AG08395 (cell line): ENCODE measurements around the gene SWI5.
A peak's percentile ranks its signal among the peaks of the same experiment; 100 is the strongest.

Experiments used
- DNase-seq: peaks from one replicate; pipeline ENCODE4 v3.0.0; 2012; ENCODE audit warnings: mixed read lengths, low spot score

SWI5 gene

DNA sequence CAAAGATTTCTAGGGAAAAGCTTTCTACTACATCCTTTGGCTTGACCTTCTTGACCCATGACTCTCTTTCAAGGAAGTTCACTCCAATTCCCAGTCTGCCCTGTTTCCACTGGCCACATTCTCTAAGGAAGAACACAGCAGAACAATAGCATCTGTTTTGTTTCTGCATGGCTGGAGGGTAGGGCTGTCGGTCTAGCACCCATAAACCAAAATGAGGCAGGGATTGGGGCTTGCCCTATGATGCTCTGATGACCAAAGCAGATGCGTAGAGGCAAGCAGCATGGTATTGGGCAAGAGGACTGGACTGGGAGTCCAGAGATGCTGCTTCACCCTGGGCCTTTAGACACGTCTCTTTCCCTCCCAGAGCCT is 24.4 kb upstream of the SWI5 start:
- DNase-seq = no peak

DNA sequence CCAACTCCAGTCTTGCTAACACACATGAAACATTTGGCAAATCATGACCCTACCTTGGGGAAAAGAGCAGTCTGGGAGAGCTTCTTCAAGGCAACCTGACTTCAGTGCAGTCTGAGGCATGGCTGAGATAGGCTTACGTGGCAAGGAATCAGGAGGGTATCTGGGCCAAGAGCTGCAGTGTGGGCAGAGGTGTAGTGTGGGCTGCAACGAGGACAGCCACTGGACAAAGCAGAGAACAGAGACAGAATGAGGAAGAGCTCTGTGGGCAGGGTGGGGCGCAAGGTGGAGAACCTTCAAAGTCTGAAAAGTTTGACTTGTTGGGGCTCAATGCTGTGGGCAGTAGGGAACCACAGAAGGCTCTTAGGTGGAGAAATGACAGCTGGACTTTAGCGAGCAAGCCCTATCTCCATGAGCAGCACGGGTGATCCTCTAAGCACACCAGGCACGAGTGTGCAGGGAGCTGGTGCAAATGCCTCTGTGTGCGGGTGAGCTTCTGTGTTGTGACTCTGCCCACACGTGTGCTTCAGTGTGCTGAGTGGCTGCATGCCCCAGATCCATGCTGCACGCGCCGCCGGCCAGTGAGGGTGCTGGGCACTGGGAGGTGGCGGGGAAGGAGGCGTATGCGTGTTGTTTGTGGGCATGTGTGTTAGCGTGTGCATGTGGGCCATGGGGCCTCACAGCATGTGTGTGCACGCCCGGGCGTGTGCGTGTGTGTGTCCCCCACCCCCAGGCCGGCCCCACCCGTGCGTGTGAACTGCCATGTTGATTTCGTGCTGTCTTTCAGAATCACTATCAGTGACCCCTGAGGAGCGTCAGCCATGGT is 23.5 kb upstream of the SWI5 start:
- no peak for DNase-seq

DNA sequence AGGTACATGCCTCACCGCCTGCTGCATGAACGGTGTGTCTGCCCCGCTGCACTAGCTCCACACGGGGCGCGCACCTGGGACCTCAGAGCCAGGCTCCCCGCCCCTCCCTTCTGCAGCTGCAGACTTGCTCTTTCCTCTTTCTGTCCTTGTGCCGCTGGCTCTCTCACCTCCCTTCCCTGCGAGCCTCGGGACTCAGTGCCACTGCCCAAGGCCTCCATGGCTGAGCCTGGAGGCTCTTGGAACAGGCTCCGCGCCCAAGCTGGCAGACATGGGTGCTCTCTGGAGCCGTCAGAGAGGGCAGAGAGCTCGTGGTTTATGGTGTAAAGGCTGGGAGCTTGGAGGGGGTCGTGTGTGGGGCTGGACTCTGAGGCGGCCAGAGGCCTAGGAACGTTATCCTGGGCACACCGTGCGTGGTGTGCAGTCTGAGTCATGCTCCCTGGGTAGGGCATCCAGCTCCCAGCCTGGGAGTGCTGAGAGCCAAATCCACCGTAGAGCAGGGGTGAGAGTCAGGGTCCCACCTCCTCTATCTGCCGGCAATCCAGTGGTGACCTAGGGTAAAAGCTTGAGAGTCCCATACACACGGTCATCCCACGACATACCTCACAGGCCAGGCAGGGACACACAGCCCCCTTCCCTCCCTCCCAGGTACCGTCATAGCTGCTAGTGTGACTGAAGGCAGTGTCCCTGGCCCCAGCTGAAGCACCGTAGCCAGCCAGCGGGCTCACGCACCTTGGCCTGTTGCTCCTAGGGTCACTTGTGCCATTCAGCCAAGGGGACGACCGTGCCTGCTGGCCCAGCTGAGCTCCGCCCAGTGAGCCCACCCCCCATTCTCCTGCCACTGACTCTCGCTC is 22.7 kb upstream of the SWI5 start:
- no peak for DNase-seq

DNA sequence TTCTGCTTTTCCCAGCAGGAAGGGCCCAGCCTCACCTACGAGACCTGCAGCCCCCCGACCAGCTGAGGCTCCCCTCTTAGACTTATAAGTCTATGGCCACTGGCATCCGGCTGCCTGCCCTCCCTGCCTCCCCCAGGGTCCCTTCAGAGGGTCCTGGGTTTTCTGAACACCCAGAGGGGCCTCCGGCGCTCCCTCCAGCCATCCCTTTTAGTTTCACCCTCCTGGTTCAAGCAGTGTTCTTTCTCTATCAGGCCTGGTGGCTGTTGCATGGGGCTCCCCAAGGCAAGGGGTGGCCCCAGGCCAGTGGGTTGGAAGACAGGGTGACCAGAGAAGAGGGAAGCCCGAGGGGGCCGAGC is 22.1 kb upstream of the SWI5 start:
- no peak for DNase-seq

DNA sequence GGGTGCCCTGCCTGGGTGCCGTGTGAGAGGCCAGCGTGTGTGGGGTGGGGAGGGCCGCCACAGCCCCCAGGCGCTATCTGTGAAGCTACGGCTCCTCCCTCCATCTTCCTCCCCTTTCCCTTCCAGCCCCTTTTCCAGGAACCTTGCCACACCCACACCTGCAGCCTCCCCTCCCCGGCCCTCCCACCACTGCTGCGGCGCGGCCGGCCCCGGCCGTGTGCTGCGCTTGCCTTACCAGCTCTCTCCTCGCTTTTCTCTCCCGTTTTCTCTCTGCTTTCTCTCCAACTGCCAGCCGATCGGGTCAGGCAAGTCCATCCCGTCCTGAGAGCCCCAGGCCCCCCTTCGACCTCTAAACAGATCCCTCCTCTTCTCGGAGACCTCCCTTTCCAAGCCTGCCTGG is 21.7 kb upstream of the SWI5 start:
- no peak for DNase-seq

DNA sequence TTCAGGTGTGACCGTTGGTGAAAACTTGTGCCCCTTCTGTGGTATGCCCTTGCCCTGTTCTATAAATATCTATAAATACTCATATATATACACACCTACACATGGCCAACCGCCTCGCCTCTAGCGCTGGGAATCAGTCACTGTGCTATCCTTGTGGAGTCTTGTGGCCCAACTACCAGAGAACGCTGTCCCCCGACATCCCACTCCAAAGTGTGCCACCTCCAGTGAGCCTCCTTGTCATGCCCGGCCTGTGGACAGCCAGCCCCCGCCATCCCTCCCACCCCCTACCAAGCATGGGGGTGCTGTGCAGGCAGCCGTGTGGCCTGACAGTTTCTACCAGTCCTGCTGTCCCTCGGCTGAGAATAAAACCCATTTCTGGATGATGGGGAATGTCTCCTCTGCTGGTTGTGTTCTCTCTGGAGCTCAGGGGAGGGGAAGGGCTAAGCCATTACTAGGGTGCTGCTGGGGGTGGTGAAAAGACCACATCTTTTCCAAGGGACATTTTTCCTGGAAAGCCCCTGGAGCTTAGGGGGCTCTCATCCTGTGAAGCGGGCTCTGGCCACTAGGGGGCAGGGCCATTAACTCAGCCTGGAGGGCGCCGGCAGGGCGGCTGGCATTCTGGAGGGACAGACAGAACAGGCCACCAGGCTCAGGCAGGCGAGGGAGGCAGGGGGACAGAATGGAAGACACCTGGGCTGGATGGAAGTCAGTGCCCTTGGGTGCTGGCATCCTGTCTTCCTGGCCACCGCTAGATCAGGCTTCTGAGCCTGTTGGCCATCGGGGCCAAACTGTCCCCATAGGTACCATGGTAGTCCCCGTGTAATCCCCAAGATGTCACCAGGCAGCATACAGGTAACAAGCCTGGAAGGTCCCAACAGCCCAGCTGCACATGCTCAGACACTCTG is 21.0 kb upstream of the SWI5 start:
- peak; percentile 83 for DNase-seq

DNA sequence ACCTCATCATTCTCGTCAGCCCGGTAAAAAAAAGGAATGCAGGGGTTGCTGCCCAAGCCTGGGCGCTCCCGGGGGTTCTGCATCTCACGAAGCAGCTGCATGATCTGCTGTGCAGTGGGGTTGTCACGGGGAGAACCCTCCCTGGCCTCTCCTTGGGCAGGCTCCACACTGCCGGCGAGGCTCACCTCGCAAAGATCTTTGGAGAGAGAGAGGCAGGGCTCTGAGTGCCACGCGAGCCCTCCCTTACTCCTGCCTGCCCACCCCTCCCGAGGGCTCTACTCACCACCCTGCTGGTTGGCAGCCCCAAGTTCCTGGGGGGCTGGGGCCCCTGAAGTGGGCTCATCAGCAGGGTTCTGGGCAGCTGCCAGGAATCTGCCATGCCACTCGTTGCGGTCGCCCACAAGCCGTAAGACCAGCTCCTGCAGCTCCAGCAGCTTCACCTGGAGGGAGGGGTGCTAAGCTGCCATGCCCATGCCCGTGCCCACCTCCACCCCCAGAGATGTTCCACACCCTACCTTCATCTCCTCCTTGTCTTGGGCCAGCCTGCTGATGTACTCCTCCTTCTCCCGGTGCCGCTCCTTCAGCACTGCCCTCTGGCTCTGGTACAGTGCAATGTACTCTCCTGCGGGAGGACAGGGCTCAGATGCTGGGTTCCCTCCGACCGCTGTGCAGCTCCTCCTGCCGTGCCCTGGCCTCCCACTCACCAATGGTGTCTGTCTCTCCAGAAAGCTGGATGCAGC is 18.8 kb upstream of the SWI5 start:
- no peak for DNase-seq

DNA sequence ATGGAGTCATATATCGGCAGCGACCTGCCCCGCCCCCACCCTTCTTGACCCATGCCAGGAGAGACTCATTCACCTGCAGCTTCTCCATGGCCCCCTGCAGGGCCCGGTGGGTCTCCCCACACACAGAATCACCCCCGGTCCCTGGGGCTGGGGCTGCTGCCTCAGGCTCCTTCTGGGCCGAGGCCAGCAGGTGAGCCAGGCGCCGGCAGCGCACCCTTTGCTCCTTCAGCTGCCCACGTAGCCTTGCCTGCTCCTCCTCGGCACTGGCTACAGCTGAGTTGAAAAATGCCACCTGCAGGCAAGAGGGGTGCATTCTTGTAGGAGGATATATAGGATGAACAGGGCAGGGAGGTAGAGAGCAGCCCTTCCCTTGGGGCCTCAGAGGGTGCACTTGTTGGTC is 18.2 kb upstream of the SWI5 start:
- no peak for DNase-seq

DNA sequence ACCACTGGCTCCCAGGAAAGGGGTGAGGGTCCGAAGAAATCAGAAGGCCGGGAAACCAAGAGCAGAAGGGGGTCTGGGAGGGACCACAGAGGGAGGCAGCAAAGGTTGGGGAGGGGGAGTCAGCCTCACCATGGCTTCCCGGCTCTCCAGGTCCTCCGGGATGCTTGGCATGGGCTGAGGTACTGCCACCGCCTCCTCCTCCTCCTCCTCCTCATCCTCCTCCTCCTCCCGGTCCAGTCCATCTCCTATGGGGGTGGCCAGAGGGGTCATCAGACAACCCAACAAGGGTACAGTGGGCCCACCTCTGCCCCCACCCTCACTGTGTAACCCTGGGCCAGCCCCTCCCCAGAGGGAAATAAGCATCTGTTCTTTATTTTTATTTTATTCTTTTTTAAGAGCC is 17.8 kb upstream of the SWI5 start:
- DNase-seq = no peak

DNA sequence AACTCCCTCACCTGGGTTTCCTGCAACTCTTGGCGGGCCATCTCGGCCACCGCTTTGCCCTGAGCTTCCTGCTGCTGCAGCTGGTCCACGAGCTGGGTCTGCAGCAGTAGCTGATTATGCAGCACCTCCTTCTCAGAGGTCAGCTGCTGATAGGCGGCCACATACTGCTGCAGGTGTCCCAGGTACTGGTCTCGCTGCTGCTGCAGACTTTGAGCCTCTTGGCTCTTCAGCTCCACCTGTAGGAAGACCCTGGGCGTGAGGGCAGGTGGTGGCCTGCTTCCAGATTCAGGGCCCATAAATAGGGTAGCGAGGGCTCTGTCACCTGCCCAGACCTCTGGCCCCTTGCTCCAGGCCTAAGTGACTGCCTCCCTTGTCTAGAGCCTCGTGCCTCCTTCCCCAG is 16.9 kb upstream of the SWI5 start:
- DNase-seq = no peak

DNA sequence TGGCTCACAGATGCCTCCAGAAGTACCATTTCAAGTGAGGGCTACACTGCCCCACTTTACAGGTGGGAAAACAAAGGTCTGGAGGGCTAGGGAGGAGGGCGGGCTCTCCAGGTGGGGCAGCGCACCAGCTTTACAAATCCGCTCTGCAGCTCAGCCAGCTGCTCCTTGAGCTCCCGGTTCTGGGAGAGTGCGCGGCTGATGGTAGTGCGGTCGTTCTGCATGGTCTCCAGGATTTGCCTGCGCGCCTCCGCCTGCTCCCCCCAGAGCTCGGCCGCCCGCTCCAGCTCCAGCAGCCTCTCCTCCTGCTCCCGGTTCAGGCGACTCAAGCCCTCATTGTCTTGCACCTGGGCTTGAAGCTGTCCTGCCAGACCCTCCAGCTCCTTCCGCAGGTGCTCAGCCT is 15.7 kb upstream of the SWI5 start:
- DNase-seq = no peak

DNA sequence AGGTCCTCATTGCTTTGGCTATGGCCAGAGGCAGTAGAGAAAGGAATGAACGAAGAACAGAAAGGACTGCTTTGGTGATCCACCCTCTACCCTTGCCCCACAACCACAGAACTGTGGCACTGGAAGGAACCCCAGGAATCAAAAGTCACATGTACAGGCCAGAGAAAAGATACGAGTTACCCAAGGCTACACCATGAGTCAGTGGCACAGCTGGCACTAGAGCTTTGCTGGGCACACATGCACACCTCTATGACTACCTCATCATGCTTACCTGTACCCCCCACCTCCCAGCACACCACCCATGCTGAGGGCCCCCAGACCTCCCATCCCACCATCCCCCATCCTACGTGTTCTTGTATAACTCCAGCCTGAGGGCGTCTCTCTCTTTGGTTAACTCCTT is 13.4 kb upstream of the SWI5 start:
- no peak for DNase-seq

DNA sequence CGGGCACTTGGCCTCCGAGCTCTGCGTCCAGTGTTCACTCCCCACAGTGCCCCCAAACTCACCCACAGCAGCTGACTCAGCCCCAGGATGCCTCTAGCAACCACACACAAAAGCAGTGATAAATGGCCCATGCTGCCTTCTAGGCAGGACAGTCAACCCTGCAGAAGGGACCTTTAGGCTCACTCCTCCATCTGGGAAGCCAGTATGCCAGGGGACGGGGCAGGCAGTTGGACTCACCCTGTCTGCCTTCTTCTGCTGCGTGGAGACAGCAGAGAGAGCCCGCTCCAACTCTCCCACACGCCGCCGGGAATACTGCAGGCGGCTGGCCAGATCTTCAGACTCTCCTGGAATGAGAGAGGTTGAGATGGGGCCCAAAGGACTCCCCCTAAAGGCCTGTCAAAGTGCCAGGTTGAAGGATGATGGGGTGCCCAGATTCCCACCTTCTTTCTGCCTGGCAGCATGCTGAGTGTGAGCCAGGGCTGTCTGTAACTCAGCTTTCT is 10.7 kb upstream of the SWI5 start:
- no peak for DNase-seq

DNA sequence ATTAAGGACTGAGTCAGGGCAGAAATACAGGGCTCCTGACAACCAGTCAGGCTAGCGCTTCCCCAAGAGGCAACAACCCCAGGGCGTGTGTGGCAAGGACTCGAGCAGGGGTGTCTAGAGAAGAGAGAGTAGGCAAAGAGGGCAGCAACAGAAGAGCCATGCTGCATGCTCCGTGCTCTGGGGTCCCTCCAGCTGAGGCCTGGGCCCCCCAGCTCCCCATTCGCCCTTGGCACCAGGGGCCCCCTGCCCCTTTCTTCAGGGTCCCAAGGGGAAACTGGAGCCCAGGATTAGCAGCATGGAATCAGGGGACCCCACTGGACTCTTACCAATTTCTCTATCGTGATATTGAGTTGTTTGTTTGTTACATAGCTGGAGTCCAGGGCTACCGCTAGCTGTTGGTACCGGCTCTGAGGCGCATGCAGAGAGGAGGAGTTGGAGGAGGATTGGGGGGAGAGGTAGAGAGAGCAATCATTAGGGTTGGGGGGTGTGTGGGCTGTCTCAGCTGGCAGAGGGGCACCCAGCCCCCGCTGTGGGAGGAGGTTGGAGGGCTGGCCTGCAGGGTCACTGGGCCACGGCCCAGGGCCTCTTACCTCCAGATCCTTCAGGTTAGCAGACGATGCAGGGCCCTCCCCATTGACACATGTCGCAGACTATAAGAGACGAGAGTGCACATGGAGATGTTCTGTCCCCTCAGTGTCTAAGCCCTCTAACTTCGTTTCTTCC is 9.0 kb upstream of the SWI5 start:
- no peak for DNase-seq

DNA sequence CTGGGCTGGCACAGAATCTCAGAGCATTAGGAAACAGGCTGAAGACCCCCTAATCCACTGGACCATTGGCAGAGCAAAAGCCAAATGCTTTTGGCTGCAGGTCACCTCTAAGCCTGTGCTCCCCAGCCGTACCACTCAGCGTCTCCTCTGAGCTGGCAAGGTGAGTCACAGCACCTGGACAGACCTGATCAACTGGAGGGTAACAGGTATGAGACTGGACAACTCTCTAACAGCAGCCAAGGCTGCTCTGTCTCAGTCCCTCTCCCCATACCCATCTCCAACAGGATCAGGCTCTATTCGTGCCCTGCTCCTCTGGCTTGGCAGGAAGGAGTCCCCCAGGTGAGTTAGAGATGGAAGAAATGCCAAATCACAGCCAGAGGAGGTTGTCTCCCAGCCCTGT is 5.0 kb upstream of the SWI5 start:
- DNase-seq = no peak

DNA sequence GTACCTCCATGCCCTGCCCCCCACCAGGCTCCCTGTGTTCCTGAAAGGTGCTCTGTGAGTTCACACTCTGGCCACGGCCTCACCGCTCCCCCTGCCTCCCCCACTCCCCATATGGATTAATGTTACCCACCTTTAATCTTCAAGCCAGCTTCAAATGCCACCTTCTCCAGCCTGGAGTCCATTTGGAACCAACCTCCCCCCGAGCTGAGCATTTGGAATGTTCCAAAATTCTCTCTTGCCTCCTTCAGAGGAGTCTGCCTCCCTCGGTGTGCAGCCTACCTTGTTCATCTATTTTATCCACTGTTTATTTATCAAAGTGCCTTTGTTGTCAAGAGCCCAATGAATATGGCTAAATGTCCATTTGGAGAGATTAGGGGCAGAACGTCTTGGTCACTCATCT is 4.6 kb upstream of the SWI5 start:
- no peak for DNase-seq

DNA sequence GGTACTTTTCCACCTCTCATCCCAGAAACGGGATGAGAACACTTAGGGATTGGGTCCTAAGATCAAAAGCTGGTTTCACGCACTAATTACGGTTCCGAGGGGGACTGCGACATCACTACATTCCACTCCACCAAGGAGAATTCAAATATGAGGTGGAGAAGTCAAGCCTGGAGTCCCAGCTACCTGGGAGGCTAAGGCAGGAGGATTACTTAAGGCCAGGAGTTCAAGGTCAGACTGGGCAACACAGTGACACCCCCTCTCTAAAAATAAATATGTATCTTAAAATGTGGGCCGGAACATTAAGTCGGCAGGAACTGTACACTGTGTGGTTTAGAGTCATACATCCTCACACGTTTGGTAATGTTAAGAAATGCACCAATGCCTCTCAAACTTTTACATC is 1.8 kb upstream of the SWI5 start:
- no peak for DNase-seq

DNA sequence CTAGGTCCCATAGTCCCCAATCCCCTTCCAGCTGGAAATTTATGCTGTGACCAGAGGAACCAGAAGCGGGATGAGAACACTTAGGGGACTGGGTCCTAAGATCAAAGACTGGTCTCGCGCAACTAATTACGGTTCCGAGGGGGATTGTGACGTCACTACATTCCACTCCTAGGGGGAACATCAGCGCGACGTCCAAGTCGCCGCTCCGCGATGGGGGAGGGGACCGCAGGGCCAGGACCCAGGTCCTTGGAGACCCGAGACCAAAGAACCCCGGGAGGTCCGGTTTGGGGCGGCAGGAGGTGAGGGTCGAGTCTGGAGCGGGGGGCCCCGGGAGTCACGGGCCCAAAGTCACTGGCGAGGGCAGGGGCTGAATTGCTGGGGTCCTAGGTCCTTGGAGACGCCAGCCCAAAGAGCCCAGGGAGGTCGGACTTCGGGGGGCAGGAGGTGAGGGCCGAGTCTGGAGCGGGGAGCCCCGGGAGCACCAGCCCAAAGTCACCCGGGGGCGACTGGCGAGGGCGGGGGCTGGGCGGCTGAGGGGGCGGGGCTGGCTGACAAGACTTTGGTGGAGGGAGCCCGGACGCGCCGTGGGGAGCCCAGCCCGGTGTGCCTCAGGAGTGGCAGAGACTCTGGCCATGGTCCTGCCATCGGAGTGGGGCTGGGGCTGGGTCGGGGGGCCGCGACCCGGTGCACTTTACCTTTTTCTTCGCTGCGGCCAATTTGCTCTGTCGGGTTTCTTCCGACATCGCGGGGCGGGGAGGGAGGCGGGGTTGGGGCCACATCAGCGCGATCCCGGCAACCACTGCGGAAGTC is 673 bp upstream of the SWI5 start, which contains the start of gene GOLGA2:
Gene GOLGA2 (minus strand): TSS at position 810 of the 810 bp plus-strand sequence. CDS start 31 bp downstream, at position 779.
- DNase-seq = peak; percentile 63

DNA sequence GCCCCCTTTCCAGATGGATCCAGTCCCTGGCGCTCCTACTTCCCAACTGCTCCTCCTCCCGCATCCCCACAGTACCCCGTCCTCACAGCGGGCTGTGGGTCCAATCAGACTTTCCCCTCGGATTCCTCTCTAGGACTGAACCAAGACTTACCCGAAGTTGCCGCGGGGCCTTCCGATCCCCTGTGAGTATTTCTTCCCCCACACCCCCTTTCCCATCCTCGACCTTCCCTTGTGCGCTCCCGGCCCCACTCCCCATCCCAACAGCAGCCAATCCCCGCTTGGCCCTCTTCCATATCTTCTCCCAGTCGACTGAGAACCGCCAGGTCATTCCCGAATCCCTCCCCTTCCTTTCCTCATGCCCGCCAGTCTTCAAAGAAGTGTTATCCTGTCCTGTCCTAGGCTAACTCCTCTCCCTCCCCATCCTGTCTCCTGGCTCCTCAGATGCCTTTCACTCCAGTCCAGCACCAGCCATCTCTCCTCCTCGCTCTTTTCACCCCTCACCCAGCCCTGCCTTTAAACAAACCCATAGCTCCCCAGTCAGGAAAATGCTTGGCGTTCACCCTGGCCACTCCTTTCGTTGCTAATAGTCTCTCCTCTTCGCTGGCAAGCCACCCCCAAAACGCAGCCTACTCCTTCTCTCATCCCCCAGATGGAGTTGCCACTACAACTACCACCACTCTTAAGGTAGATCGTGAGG is 646 bp downstream of the SWI5 start:
- DNase-seq = peak; percentile 53
